ENCODE results near the gene TUFM.

Gene TUFM

DNA sequence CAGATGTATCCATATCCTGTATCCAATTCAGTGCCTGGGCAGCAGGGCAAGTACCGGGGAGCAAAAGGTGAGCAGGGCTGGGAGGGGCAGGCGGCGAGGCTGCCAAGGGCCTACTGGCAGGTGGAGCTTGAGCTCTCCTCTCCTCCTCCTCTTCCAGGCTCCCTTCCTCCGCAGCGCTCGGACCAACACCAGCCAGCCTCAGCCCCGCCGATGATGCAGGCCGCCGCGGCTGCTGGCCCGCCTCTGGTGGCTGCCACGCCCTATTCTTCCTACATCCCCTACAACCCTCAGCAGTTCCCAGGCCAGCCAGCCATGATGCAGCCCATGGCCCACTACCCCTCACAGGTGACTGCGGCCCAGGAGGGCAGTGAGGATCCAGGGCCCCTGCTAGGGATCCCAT lies 11.8 kb downstream of the TUFM start:
- no peaks in the 10 kb centered on the region for H3K27me3 ChIP-seq (ENCODE audit: low read length)
- no peak overlapping the region for H2AFZ ChIP-seq (ENCODE audit: low read depth, low read length, severe bottlenecking)
- peaks cover 8% of the 10 kb centered on the region for H3K79me2 ChIP-seq (ENCODE audit: insufficient read depth, low read length)
- TF ChIP-seq EZH2phosphoT487 (conservative IDR thresholded peaks at IDR 0.05; ENCODE audit: low read length), result no peak
- TF ChIP-seq, protein P1, sequence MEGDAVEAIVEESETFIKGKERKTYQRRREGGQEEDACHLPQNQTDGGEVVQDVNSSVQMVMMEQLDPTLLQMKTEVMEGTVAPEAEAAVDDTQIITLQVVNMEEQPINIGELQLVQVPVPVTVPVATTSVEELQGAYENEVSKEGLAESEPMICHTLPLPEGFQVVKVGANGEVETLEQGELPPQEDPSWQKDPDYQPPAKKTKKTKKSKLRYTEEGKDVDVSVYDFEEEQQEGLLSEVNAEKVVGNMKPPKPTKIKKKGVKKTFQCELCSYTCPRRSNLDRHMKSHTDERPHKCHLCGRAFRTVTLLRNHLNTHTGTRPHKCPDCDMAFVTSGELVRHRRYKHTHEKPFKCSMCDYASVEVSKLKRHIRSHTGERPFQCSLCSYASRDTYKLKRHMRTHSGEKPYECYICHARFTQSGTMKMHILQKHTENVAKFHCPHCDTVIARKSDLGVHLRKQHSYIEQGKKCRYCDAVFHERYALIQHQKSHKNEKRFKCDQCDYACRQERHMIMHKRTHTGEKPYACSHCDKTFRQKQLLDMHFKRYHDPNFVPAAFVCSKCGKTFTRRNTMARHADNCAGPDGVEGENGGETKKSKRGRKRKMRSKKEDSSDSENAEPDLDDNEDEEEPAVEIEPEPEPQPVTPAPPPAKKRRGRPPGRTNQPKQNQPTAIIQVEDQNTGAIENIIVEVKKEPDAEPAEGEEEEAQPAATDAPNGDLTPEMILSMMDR (IDR thresholded peaks at IDR 0.05; ENCODE audit: insufficient read depth, low read length, poor library complexity, severe bottlenecking), result no peak
- no peaks in the 10 kb centered on the region for H3K9me2 ChIP-seq (replicated peaks; ENCODE audit: insufficient read depth, low read length)
- H3K27ac ChIP-seq (ENCODE audit: low read depth, low read length), result no peak overlapping the region
- H3K4me3 ChIP-seq (ENCODE audit: insufficient read depth, low read length, poor library complexity, severe bottlenecking), result no peak overlapping the region
- peaks cover 44% of the 10 kb centered on the region for H3K36me3 ChIP-seq (ENCODE audit: low read length)
- no peaks in the 10 kb centered on the region for H3K9me3 ChIP-seq (ENCODE audit: insufficient read depth, low read length)
- H3F3A ChIP-seq (ENCODE audit: insufficient read depth), result peaks cover 21% of the 10 kb centered on the region
- H3K9ac ChIP-seq (ENCODE audit: low read length), result no peak overlapping the region
- H3K4me2 ChIP-seq (ENCODE audit: low read depth, low read length, poor library complexity, severe bottlenecking), result no peak overlapping the region
- no peaks in the 10 kb centered on the region; the same call in 1 of the 2 replicates for H4K20me1 ChIP-seq (ENCODE audit: low read depth, low read length)

DNA sequence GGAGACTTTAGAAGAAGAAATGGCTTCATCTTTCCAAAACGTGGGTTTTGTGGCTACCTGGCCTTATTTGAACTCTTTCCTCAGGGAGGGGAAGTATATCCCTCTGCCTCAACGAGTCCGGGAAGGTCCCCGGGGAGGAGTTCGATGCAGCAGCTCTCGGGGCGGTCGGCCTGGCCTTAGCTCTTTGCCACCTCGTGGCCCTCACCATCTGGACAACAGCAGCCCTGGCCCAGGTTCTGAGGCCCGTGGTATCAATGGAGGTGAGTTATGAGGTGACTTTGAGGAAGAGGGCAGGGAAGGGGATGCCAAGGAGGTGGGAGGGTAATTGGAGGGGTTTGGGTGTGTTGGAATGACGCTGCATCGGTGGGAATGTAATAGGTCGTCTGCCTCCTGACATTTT lies 15.6 kb downstream of the TUFM start:
- no peak overlapping the region for H3K27ac ChIP-seq (ENCODE audit: low read depth, low read length)
- H3K9me2 ChIP-seq (replicated peaks; ENCODE audit: insufficient read depth, low read length), result no peaks in the 10 kb centered on the region
- H3K9ac ChIP-seq (ENCODE audit: low read length), result no peak overlapping the region
- H3K4me3 ChIP-seq (ENCODE audit: insufficient read depth, low read length, poor library complexity, severe bottlenecking), result no peak overlapping the region
- H2AFZ ChIP-seq (ENCODE audit: low read depth, low read length, severe bottlenecking), result no peak overlapping the region
- H3F3A ChIP-seq (ENCODE audit: insufficient read depth), result 0 out of 2 replicates have a peak, but pooled peaks cover 5% of the 10 kb centered on the region
- H3K79me2 ChIP-seq (ENCODE audit: insufficient read depth, low read length), result peaks cover 40% of the 10 kb centered on the region
- TF ChIP-seq EZH2phosphoT487 (conservative IDR thresholded peaks at IDR 0.05; ENCODE audit: low read length), result no peak
- TF ChIP-seq, protein P1 (IDR thresholded peaks at IDR 0.05; ENCODE audit: insufficient read depth, low read length, poor library complexity, severe bottlenecking), result no peak
- no peaks in the 10 kb centered on the region for H3K9me3 ChIP-seq (ENCODE audit: insufficient read depth, low read length)
- no peak overlapping the region for H3K4me2 ChIP-seq (ENCODE audit: low read depth, low read length, poor library complexity, severe bottlenecking)
- H4K20me1 ChIP-seq (ENCODE audit: low read depth, low read length), result peaks cover 14% of the 10 kb centered on the region; the same call in 1 of the 2 replicates
- H3K36me3 ChIP-seq (ENCODE audit: low read length), result peaks cover 67% of the 10 kb centered on the region
- H3K27me3 ChIP-seq (ENCODE audit: low read length), result no peaks in the 10 kb centered on the region

DNA sequence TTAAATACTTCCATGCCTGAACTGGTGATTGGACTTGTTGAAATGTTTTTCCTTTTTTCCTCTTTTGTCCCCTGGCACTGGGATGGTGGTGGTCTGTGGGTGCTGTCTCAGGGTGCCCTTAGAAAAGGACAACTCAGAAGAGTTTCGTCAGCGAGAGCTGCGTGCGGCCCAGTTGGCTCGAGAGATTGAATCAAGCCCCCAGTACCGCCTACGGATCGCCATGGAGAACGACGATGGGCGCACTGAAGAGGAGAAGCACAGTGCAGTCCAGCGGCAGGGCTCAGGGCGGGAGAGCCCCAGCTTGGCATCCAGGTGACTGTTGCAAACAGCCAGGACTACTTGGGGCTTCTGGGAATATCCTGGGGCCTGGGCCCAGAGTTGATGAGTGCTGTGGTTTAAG lies 16.4 kb downstream of the TUFM start:
- 0 out of 2 replicates have a peak, but pooled peaks cover 5% of the 10 kb centered on the region for H3F3A ChIP-seq (ENCODE audit: insufficient read depth)
- H2AFZ ChIP-seq (ENCODE audit: low read depth, low read length, severe bottlenecking), result no peak overlapping the region
- no peak overlapping the region for H3K4me2 ChIP-seq (ENCODE audit: low read depth, low read length, poor library complexity, severe bottlenecking)
- H3K79me2 ChIP-seq (ENCODE audit: insufficient read depth, low read length), result peaks cover 48% of the 10 kb centered on the region
- H3K27me3 ChIP-seq (ENCODE audit: low read length), result no peaks in the 10 kb centered on the region
- no peak overlapping the region for H3K4me3 ChIP-seq (ENCODE audit: insufficient read depth, low read length, poor library complexity, severe bottlenecking)
- no peaks in the 10 kb centered on the region for H3K9me2 ChIP-seq (replicated peaks; ENCODE audit: insufficient read depth, low read length)
- H3K27ac ChIP-seq (ENCODE audit: low read depth, low read length), result no peak overlapping the region
- no peak for TF ChIP-seq EZH2phosphoT487 (conservative IDR thresholded peaks at IDR 0.05; ENCODE audit: low read length)
- TF ChIP-seq, protein P1 (IDR thresholded peaks at IDR 0.05; ENCODE audit: insufficient read depth, low read length, poor library complexity, severe bottlenecking), result no peak
- H3K36me3 ChIP-seq (ENCODE audit: low read length), result peaks cover 72% of the 10 kb centered on the region
- H4K20me1 ChIP-seq (ENCODE audit: low read depth, low read length), result peaks cover 19% of the 10 kb centered on the region; the same call in 1 of the 2 replicates
- H3K9me3 ChIP-seq (ENCODE audit: insufficient read depth, low read length), result no peaks in the 10 kb centered on the region
- no peak overlapping the region for H3K9ac ChIP-seq (ENCODE audit: low read length)
